ENCODE results near the gene TRA2B.

The TRA2B gene

GRCh38 chr3:185867650-185868049, 70.2 kb downstream of the TRA2B start:
- no peak for DNase-seq (ENCODE audit: low spot score)

DNA sequence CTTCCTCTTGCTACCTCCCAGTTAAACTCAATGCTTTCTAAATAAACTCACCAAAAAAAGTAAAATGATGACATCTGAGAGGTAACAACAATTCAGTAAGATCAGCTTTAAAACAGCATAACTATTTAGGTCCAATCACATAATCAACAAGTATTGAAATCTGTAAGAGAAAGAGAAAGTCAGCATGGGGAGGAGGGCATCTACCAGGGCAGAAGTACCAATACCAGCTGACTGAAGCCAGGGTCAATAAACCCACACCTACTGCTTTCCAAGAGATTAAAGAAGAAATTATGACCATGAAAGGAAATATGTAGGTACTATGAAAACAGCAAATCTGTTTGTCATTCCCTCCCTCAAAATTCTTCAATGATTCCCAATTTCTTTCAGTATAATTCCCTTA, 70.8 kb downstream of the TRA2B start:
- DNase-seq (ENCODE audit: low spot score): no peak

GRCh38 chr3:185866555-185866954, 71.3 kb downstream of the TRA2B start:
- DNase-seq (ENCODE audit: low spot score): no peak
